Upper lobe of left lung (tissue), 6 donors: ENCODE results near the gene CISH. TPM values are rescaled to one million over a fixed set of nuclear protein-coding genes. Genes with fewer than 3 reads are reported as not detected.

ENCODE experiments used
- ATAC-seq, 2 donors: fragments of 200-7000 bp; cut with Tn5 transposase; one replicate each; pipeline ENCODE4 v1.9.1; 2022; ENCODE audit warnings: mild to moderate bottlenecking in 2 of 2, moderate library complexity in 2 of 2; ENCODE audit not compliant: low FRiP score in 2 of 2
- DNase-seq, 2 donors: peaks; one replicate each; pipeline ENCODE4 v3.0.0-alpha.2; 2019 to 2020
- H3K27ac ChIP-seq, 4 donors: fragments of 200-600 bp; sonication (generic); one replicate each; pipeline ENCODE4 v1.5.1; 2016 to 2019
- H3K27me3 ChIP-seq, 4 donors: fragments of 200-600 bp; sonication (generic); one replicate each; pipeline ENCODE4 v1.5.1; 2017 to 2019
- H3K36me3 ChIP-seq, 4 donors: fragments of 200-600 bp; sonication (generic); one replicate each; pipeline ENCODE4 v1.5.1; 2016 to 2019
- H3K4me1 ChIP-seq, 4 donors: fragments of 200-600 bp; sonication (generic); one replicate each; pipeline ENCODE4 v1.5.1; 2018 to 2019
- H3K4me3 ChIP-seq, 4 donors: fragments of 200-600 bp; sonication (generic); one replicate each; pipeline ENCODE4 v1.5.1; 2017 to 2019; ENCODE audit warnings: mild to moderate bottlenecking in 2 of 4, moderate library complexity in 1 of 4
- H3K9me3 ChIP-seq, 4 donors: fragments of 200-600 bp; sonication (generic); one replicate each; pipeline ENCODE4 v1.5.1; 2018 to 2019
- CTCF ChIP-seq, 6 experiments: fragments of 450-650 bp in 4 of 6; fragments of 200-600 bp in 2 of 6; sonication (generic) in 2 of 6; IDR thresholded peaks; one replicate each; pipeline ENCODE4 v1.5.1; 2016 to 2019; ENCODE audit warnings: antibody characterized with exemption in 6 of 6
- EP300 ChIP-seq, 4 donors: sonication (generic); formaldehyde crosslinking; IDR thresholded peaks; one replicate each; pipeline ENCODE4 v1.5.1; 2017; ENCODE audit warnings: antibody characterized with exemption in 4 of 4, control low read depth in 2 of 4
- POLR2A ChIP-seq, 4 donors: fragments of 450-650 bp; IDR thresholded peaks; one replicate each; pipeline ENCODE4 v1.5.1; 2016 to 2017; ENCODE audit warnings: antibody characterized with exemption in 4 of 4, mild to moderate bottlenecking in 2 of 4
- POLR2AphosphoS5 ChIP-seq, 2 donors: sonication (generic); formaldehyde crosslinking; IDR thresholded peaks; one replicate each; pipeline ENCODE4 v1.5.1; 2017; ENCODE audit warnings: antibody characterized with exemption in 2 of 2
- WGBS, 2 donors: methylation state at CpG; one replicate each; pipeline ENCODE4 v1.1.5; 2017 to 2018; 5-methylcytosine and 5-hydroxymethylcytosine counted together
- total RNA-seq, 6 donors: library from RNA; depleted of rRNA in 4 of 6; stranded (reverse); fragments of >200 nt in 4 of 6; gene quantifications; one replicate each; pipeline versions ENCODE4 v1.1.0 to v1.2.1, GENCODE V29; 2016 to 2021
- donor health status: DM: no; HTN: no; CAD: no; lungs with moderate emphysema.
- donor health status: DM: no; HTN: yes; CAD: no; lungs with severe emphysema.

CISH gene
- total RNA-seq, 6 donors from 2014 or later = 35.8 to 66.9 (median 43.1) TPM

- TF ChIP-seq EP300 (IDR thresholded peaks at IDR 0.05) = no peak
- peak in 1 of 2 donors; percentile 15 for TF ChIP-seq POLR2AphosphoS5 (IDR thresholded peaks at IDR 0.05)
- TF ChIP-seq CTCF (IDR thresholded peaks at IDR 0.05) = peak; percentile 89 to 97 (median 94)
- TF ChIP-seq POLR2A (IDR thresholded peaks at IDR 0.05) = no peak
- H3K4me1 ChIP-seq = peaks cover 33 to 61% (median 56%) of the 10 kb centered on the region in 4 donors
- peak; percentile 52 to 73 for ATAC-seq
- peak overlapping the region in 3 of 4 donors; percentile 63 to 79 (median 71) for H3K27ac ChIP-seq
- no peaks in the 10 kb centered on the region for H3K9me3 ChIP-seq
- no peaks in the 10 kb centered on the region for H3K27me3 ChIP-seq
- 0 to 29% methylated on average over 1 of the region's 1 CpG for WGBS, 2 donors
- H3K4me3 ChIP-seq = no peak overlapping the region
- peak in 1 of 2 donors; percentile 84 for DNase-seq
- H3K36me3 ChIP-seq = peaks cover 0 to 23% (median 6%) of the 10 kb centered on the region in 4 donors
These were observed 39.4 kb downstream of the CISH start for GRCh38 chr3:50572158-50572557.

GRCh38 chr3:50571486-50571885, 40.1 kb downstream of the CISH start:
- H3K4me1 ChIP-seq = peaks cover 39 to 67% (median 63%) of the 10 kb centered on the region in 4 donors
- peaks cover 0 to 18% (median under 1%) of the 10 kb centered on the region in 4 donors for H3K36me3 ChIP-seq
- H3K27me3 ChIP-seq = no peaks in the 10 kb centered on the region
- peak overlapping the region in 2 of 4 donors; percentile 71 to 79 for H3K27ac ChIP-seq
- H3K4me3 ChIP-seq = no peak overlapping the region
- H3K9me3 ChIP-seq = no peaks in the 10 kb centered on the region
- no peak for TF ChIP-seq POLR2AphosphoS5 (IDR thresholded peaks at IDR 0.05)
- no peak for TF ChIP-seq EP300 (IDR thresholded peaks at IDR 0.05)
- no peak for TF ChIP-seq CTCF (IDR thresholded peaks at IDR 0.05)
- no peak for TF ChIP-seq POLR2A (IDR thresholded peaks at IDR 0.05)
- DNase-seq (no peak), ATAC-seq (no peak)
- 78% methylated on average over 4 of the region's 4 CpGs; no CpG with 5 or more reads in 1 of the 2 donors for whole genome bisulfite sequencing, 2 donors

- Histone ChIP-seq H3K27me3 (no peaks in the 10 kb centered on the region), H3K36me3 (peaks cover 0 to 14% (median 0%) of the 10 kb centered on the region in 4 donors), H3K27ac (peak overlapping the region in 2 of 4 donors; percentile 81 to 88), H3K9me3 (no peaks in the 10 kb centered on the region), H3K4me3 (peak overlapping the region in 1 of 4 donors; percentile 78), H3K4me1 (peaks cover 39 to 68% (median 63%) of the 10 kb centered on the region in 4 donors)
- 87 to 89% methylated on average over 4 to 5 of the region's 5 CpGs for WGBS, 2 donors
- no peak for TF ChIP-seq EP300 (IDR thresholded peaks at IDR 0.05)
- no peak for TF ChIP-seq POLR2A (IDR thresholded peaks at IDR 0.05)
- TF ChIP-seq CTCF (IDR thresholded peaks at IDR 0.05) = no peak
- TF ChIP-seq POLR2AphosphoS5 (IDR thresholded peaks at IDR 0.05) = no peak
- DNase-seq (no peak), ATAC-seq (no peak)
These were observed 40.9 kb downstream of the CISH start for GRCh38 chr3:50570508-50571279.

- Histone ChIP-seq H3K4me3 (peak within 1 kb of the TSS; percentile 50 to 78 (median 62)), H3K27ac (peak within 1 kb of the TSS; percentile 81 to 91 (median 87)), H3K36me3 (peaks cover 0 to 6% (median 0%) of the 10 kb centered on the region in 4 donors), H3K4me1 (peaks cover 36 to 61% (median 51%) of the 10 kb centered on the region in 4 donors), H3K9me3 (no peaks in the 10 kb centered on the region), H3K27me3 (no peaks in the 10 kb centered on the region)
- DNase-seq (peak; percentile 96 to 99), ATAC-seq (peak; percentile 94 to 96)
- 1% methylated on average over 22 to 49 of the region's 55 CpGs for WGBS, 2 donors
- TF ChIP-seq POLR2AphosphoS5 (IDR thresholded peaks at IDR 0.05) = peak; percentile 87
- peak; percentile 37 to 82 (median 68) for TF ChIP-seq POLR2A (IDR thresholded peaks at IDR 0.05)
- TF ChIP-seq CTCF (IDR thresholded peaks at IDR 0.05) = peak in 1 of 6 experiments; percentile 7
- TF ChIP-seq EP300 (IDR thresholded peaks at IDR 0.05) = peak in 1 of 4 donors; percentile 75
These were observed 42.4 kb downstream of the CISH start, which contains the start of gene HEMK1 for GRCh38 chr3:50568947-50569749. Gene HEMK1, plus strand, starts transcription at chr3:50569522. Its CDS starts 1,583 bp downstream, at chr3:50571105.
